K562 (cell line): ENCODE data around the gene UBAC2. TPM values are rescaled to one million over a fixed set of nuclear protein-coding genes. Genes with fewer than 3 reads are reported as not detected.

Experiments
- ATAC-seq: fragments of 200-7000 bp; cut with Tn5 transposase; 3 replicates; pipeline ENCODE4 v1.9.1; 2020; ENCODE audit warnings: moderate library complexity
- BruUV-seq: library from RNA; stranded (reverse); fragments of 400-500 nt; replicated peaks from 2 replicates; lab custom pipeline; 2021; lab: Mats Ljungman, UMichigan
- CTCF ChIA-PET: fragments of 300-600 bp; formaldehyde crosslinking; extraction: SDS; loops from one replicate; lab custom pipeline; 2021; ENCODE audit warnings: low intra/inter-chr PET ratio; lab: Yijun Ruan, JAX
- POLR2A ChIA-PET: fragments of 300-600, 350-650 bp; sonication (Branson Sonifier 250); formaldehyde crosslinking; extraction: SDS; loops from one replicate; lab custom pipeline; 2021; ENCODE audit warnings: antibody characterized with exemption, inconsistent platforms; lab: Yijun Ruan, JAX
- DNase-seq, 4 experiments: peaks; one replicate each; pipeline versions ENCODE4 v3.0.0 to v3.0.0-alpha.2; 2011 to 2018; ENCODE audit warnings: low spot score in 3 of 4, mixed read lengths in 3 of 4; ENCODE audit errors: extremely low read depth in 1 of 4
- FAIRE-seq: peaks from 2 replicates; lab custom pipeline; 2011; peaks lifted over from hg19 to GRCh38; lab: Jason Lieb, UNC
- H2AFZ ChIP-seq: 2 replicates; pipeline ENCODE4 v1.6.0; 2011; ENCODE audit warnings: low read depth, low read length, control low read depth, inconsistent platforms
- H3K27ac ChIP-seq: fragments of 200-600 bp; 3 replicates; pipeline ENCODE4 v1.8.0; 2011; ENCODE audit warnings: low read depth, mild to moderate bottlenecking, control low read depth, inconsistent platforms, low read length, moderate library complexity, mixed read lengths; ENCODE audit errors: extremely low read depth
- H3K27me3 ChIP-seq, 2 experiments: fragments of 300-600 bp in 1 of 2; 2 replicates in 1 of 2; 3 replicates in 1 of 2; pipeline versions ENCODE4 v1.6.0 to v1.8.0; 2011; ENCODE audit warnings: inconsistent platforms in 2 of 2, low read length in 2 of 2, mild to moderate bottlenecking in 1 of 2, mixed read lengths in 1 of 2, moderate library complexity in 1 of 2; ENCODE audit not compliant: control insufficient read depth in 2 of 2, insufficient read depth in 2 of 2
- H3K36me3 ChIP-seq: fragments of 300-600 bp; 3 replicates; pipeline ENCODE4 v1.8.0; 2011; ENCODE audit warnings: mild to moderate bottlenecking, low read length, inconsistent platforms; ENCODE audit not compliant: control insufficient read depth, insufficient read depth
- H3K4me1 ChIP-seq, 2 experiments: fragments of 200-600 bp in 1 of 2; replicated peaks in 1 of 2; 2 replicates in 1 of 2; 3 replicates in 1 of 2; pipeline versions ENCODE4 v1.5.1 to v1.8.0; 2011; ENCODE audit warnings: inconsistent platforms in 2 of 2, low read length in 2 of 2, mild to moderate bottlenecking in 1 of 2, mixed read lengths in 1 of 2, moderate library complexity in 1 of 2; ENCODE audit not compliant: control insufficient read depth in 2 of 2, insufficient read depth in 2 of 2
- H3K4me2 ChIP-seq: 2 replicates; pipeline ENCODE4 v1.6.1; 2011; ENCODE audit warnings: low read length, control low read depth, inconsistent platforms, mixed read lengths; ENCODE audit not compliant: insufficient read depth
- H3K4me3 ChIP-seq: fragments of 200-600 bp; sonication (generic), shearing (Covaris generic); 2 replicates; pipeline ENCODE4 v1.5.1; 2016; ENCODE audit warnings: control low read depth, inconsistent platforms
- H3K79me2 ChIP-seq: fragments of 200-600 bp; 3 replicates; pipeline ENCODE4 v1.8.0; 2011; ENCODE audit warnings: low read length, inconsistent platforms; ENCODE audit not compliant: control insufficient read depth, insufficient read depth
- H3K9ac ChIP-seq, 2 experiments: 2 replicates each; pipeline versions ENCODE4 v1.6.0 to v1.6.1; 2011; ENCODE audit warnings: low read depth in 2 of 2, low read length in 2 of 2, control low read depth in 1 of 2, inconsistent platforms in 1 of 2, mild to moderate bottlenecking in 1 of 2, mixed read lengths in 1 of 2; ENCODE audit not compliant: insufficient read depth in 1 of 2
- H3K9me1 ChIP-seq: one replicate; pipeline ENCODE4 v1.6.0; 2011; ENCODE audit warnings: inconsistent platforms, mild to moderate bottlenecking, low read length, moderate library complexity; ENCODE audit not compliant: control insufficient read depth, insufficient read depth
- H3K9me3 ChIP-seq: replicated peaks from 2 replicates; pipeline ENCODE4 v1.5.1; 2011; ENCODE audit warnings: low read depth, low read length, inconsistent platforms; ENCODE audit not compliant: control insufficient read depth, insufficient read depth
- H4K20me1 ChIP-seq: replicated peaks from 2 replicates; pipeline ENCODE4 v1.6.1; 2011; ENCODE audit warnings: low read length, inconsistent platforms, mixed read lengths; ENCODE audit not compliant: control insufficient read depth, insufficient read depth
- CBX2 ChIP-seq: fragments of 200-600 bp; sonication (generic); IDR thresholded peaks from one replicate; pipeline ENCODE4 v1.6.1; 2012; ENCODE audit warnings: mild to moderate bottlenecking, low read length, inconsistent platforms; ENCODE audit not compliant: insufficient read depth, poor library complexity, severe bottlenecking
- HDAC2 ChIP-seq: fragments of 450-650 bp; IDR thresholded peaks from 2 replicates; pipeline ENCODE4 v1.6.1; 2016; ENCODE audit warnings: mild to moderate bottlenecking
- MYBL2 ChIP-seq, 2 experiments: fragments of 450-650 bp in 1 of 2; sonication (generic) in 1 of 2; formaldehyde crosslinking in 1 of 2; IDR thresholded peaks; 2 replicates each; pipeline versions ENCODE4 v1.6.1 to v1.8.1; 2017 to 2022; ENCODE audit warnings: borderline replicate concordance in 1 of 2, inconsistent platforms in 1 of 2, low read depth in 1 of 2, mild to moderate bottlenecking in 1 of 2, missing genetic modification reagents in 1 of 2, moderate library complexity in 1 of 2
- SMC3 ChIP-seq: conservative IDR thresholded peaks from 2 replicates; pipeline ENCODE4 v1.6.1; 2011; ENCODE audit warnings: low read depth, low read length, improper control_type of control experiment; ENCODE audit not compliant: insufficient read depth
- WGBS: fragments of 100-300 bp; shearing (Covaris generic); methylation state at CpG from one replicate; pipeline ENCODE4 v1.1.6; 2016; ENCODE audit warnings: low coverage, mixed read lengths; ENCODE audit not compliant: insufficient coverage; ENCODE audit errors: missing lambda C conversion rate; 5-methylcytosine and 5-hydroxymethylcytosine counted together
- in situ Hi-C: fragments of 300-500 bp; cut with MboI; formaldehyde crosslinking; loops from 4 replicates; pipeline ENCODE4 v1.15.0; 2018; ENCODE audit warnings: inconsistent platforms, mixed read lengths
- intact Hi-C: fragments of 100-400 bp; cut with micrococcal nuclease; formaldehyde crosslinking; loops from 2 replicates; pipeline ENCODE4 v1.14.2; 2022
- polyA plus RNA-seq, 8 experiments: library from polyadenylated mRNA; depleted of rRNA in 4 of 8; stranded (reverse) in 5 of 8; unstranded in 3 of 8; fragments of >200 nt; fragmentation: Nextera tagmentation in 2 of 8; fragmentation: Illumina TruSeq in 1 of 8; extraction: Ambion mirVana in 2 of 8; extraction: Trizol in 1 of 8; gene quantifications; 2 replicates each; pipeline versions ENCODE4 v1.2.1 to v1.2.3, GENCODE V29; 2011 to 2014; ENCODE audit warnings: inconsistent platforms in 1 of 8, missing spikeins in 1 of 8
- total RNA-seq, 7 experiments: library from RNA; depleted of rRNA in 6 of 7; stranded (reverse); fragments of >200 nt in 6 of 7; fragmentation: Illumina TruSeq in 2 of 7; extraction: Trizol in 2 of 7; gene quantifications; 2 replicates each; pipeline versions ENCODE4 v1.2.1 to v1.2.3, GENCODE V29; 2011 to 2021; ENCODE audit warnings: low replicate concordance in 1 of 7
- TF ChIP-seq, protein P1 (sequence below): fragments of 450-650 bp; IDR thresholded peaks from 2 replicates; pipeline ENCODE4 v1.6.1; 2016; ENCODE audit warnings: low read depth
- TF ChIP-seq, protein P2 (sequence below): IDR thresholded peaks from 2 replicates; pipeline ENCODE4 v1.6.1; 2012; ENCODE audit warnings: low read depth, low read length, improper control_type of control experiment, borderline replicate concordance
- TF ChIP-seq, protein P3 (sequence below): fragments of 450-650 bp; formaldehyde crosslinking; IDR thresholded peaks from 2 replicates; pipeline ENCODE4 v1.4.0; 2020; ENCODE audit warnings: mild to moderate bottlenecking, moderate library complexity

UBAC2 gene
- total and polyA plus RNA-seq, 9 of the 15 experiments (the other 6 are each of a cell fraction or from before 2014, with no cell fraction given) = 6.0 to 84.1 (median 32.3) TPM

DNA sequence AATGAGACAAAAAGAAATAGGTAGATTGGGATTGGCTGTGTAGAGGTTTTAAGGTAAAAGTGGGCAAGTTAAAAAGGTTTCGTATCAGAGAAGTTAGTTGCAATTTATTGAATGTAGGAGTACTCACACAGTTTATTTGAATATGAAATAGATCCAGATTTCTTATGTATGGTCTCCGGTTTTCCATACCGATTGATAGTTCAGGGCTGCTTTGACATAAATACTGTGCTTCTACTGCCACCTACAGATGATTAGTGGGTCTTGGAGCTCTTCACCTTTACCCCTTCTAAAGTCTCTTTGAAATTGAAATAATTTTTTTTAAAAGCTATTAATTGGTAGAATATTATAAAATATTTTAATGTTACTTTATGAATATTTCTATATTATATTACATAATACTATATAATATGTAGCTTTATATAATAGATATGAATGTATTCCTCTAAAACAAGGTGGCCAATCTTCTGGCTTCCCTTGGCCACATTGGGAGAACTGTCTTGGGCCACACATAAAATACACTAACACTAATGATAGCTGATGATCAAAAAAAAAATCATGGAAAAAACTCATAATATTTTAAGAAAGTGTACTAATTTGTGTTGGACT is 65.3 kb downstream of the UBAC2 start:
- ChIA-PET POLR2A (interaction anchor here (0.9 kb wide), 1 partner anchor 54 kb away, joined by 3 read pairs; no protein-coding TSS in a partner anchor), CTCF (interaction anchor here (0.9 to 1.2 kb wide), 2 partner anchors 171 to 187 kb away, joined by 3 read pairs; no protein-coding TSS in a partner anchor)
- H4K20me1 ChIP-seq = no peaks in the 10 kb centered on the region
- WGBS = 35% methylated on average over 3 of the region's 3 CpGs
- no TSS peak for BruUV-seq
- H3K9me3 ChIP-seq = no peaks in the 10 kb centered on the region
- no peak overlapping the region for H2AFZ ChIP-seq
- H3K9me1 ChIP-seq = no peaks in the 10 kb centered on the region
- no peak overlapping the region for H3K9ac ChIP-seq
- peaks cover 4 to 24% of the 10 kb centered on the region in 2 experiments; a peak in 3 of 5 replicates for H3K4me1 ChIP-seq
- DNase-seq (peak; percentile 30 to 58 (median 34)), FAIRE-seq (no peak), ATAC-seq (peak; percentile 79)
- H3K27ac ChIP-seq = no peak overlapping the region
- peaks cover 17% of the 10 kb centered on the region; the same call in 2 of the 3 replicates for H3K79me2 ChIP-seq
- H3K4me3 ChIP-seq = no peak overlapping the region
- intact Hi-C loops (loop anchor here (1.0 to 10.0 kb wide), 5 partner anchors 64 to 591 kb away; partner anchors contain the start of gene UBAC2), in situ Hi-C loops (loop anchor here (5.0 kb wide), 2 partner anchors 89 to 171 kb away; no protein-coding TSS in a partner anchor)
- no peaks in the 10 kb centered on the region for H3K27me3 ChIP-seq
- H3K36me3 ChIP-seq = peaks cover 15% of the 10 kb centered on the region; the same call in 2 of the 3 replicates
- H3K4me2 ChIP-seq = no peak overlapping the region
- TF ChIP-seq, protein P1, sequence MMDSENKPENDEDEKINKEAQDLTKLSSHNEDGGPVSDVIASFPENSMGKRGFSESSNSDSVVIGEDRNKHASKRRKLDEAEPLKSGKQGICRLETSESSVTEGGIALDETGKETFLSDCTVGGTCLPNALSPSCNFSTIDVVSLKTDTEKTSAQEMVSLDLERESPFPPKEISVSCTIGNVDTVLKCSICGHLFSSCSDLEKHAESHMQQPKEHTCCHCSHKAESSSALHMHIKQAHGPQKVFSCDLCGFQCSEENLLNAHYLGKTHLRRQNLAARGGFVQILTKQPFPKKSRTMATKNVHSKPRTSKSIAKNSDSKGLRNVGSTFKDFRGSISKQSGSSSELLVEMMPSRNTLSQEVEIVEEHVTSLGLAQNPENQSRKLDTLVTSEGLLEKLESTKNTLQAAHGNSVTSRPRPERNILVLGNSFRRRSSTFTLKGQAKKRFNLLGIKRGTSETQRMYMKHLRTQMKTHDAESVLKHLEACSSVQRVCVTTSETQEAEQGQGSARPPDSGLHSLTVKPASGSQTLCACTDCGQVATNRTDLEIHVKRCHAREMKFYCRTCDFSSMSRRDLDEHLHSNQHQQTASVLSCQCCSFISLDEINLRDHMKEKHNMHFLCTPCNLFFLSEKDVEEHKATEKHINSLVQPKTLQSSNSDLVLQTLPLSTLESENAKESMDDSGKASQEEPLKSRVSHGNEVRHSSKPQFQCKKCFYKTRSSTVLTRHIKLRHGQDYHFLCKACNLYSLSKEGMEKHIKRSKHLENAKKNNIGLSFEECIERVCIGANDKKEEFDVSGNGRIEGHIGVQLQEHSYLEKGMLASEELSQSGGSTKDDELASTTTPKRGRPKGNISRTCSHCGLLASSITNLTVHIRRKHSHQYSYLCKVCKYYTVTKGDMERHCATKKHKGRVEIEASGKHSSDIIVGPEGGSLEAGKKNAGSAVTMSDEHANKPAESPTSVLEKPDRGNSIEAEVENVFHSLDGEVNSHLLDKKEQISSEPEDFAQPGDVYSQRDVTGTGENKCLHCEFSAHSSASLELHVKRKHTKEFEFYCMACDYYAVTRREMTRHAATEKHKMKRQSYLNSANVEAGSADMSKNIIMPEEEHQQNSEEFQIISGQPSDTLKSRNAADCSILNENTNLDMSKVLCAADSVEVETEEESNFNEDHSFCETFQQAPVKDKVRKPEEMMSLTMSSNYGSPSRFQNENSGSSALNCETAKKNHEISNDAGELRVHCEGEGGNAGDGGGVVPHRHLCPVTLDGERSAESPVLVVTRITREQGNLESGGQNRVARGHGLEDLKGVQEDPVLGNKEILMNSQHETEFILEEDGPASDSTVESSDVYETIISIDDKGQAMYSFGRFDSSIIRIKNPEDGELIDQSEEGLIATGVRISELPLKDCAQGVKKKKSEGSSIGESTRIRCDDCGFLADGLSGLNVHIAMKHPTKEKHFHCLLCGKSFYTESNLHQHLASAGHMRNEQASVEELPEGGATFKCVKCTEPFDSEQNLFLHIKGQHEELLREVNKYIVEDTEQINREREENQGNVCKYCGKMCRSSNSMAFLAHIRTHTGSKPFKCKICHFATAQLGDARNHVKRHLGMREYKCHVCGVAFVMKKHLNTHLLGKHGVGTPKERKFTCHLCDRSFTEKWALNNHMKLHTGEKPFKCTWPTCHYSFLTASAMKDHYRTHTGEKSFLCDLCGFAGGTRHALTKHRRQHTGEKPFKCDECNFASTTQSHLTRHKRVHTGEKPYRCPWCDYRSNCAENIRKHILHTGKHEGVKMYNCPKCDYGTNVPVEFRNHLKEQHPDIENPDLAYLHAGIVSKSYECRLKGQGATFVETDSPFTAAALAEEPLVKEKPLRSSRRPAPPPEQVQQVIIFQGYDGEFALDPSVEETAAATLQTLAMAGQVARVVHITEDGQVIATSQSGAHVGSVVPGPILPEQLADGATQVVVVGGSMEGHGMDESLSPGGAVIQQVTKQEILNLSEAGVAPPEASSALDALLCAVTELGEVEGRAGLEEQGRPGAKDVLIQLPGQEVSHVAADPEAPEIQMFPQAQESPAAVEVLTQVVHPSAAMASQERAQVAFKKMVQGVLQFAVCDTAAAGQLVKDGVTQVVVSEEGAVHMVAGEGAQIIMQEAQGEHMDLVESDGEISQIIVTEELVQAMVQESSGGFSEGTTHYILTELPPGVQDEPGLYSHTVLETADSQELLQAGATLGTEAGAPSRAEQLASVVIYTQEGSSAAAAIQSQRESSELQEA = no peak
- TF ChIP-seq HDAC2 = no peak
- no peak for TF ChIP-seq MYBL2 (IDR thresholded peaks at IDR 0.05; ENCODE audit: low read depth)
- no peak for TF ChIP-seq MYBL2 (CRISPR knock-in tag; IDR thresholded peaks at IDR 0.05; ENCODE audit: borderline replicate concordance)
- peak; percentile 30; the same call in 1 of the 2 replicates for TF ChIP-seq SMC3
- no peak for TF ChIP-seq CBX2
- TF ChIP-seq, protein P2, sequence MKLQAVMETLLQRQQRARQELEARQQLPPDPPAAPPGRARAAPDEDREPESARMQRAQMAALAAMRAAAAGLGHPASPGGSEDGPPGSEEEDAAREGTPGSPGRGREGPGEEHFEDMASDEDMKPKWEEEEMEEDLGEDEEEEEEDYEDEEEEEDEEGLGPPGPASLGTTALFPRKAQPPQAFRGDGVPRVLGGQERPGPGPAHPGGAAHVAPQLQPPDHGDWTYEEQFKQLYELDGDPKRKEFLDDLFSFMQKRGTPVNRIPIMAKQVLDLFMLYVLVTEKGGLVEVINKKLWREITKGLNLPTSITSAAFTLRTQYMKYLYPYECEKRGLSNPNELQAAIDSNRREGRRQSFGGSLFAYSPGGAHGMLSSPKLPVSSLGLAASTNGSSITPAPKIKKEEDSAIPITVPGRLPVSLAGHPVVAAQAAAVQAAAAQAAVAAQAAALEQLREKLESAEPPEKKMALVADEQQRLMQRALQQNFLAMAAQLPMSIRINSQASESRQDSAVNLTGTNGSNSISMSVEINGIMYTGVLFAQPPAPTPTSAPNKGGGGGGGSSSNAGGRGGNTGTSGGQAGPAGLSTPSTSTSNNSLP = peak; percentile 48; the same call in 1 of the 2 replicates
- TF ChIP-seq, protein P3, sequence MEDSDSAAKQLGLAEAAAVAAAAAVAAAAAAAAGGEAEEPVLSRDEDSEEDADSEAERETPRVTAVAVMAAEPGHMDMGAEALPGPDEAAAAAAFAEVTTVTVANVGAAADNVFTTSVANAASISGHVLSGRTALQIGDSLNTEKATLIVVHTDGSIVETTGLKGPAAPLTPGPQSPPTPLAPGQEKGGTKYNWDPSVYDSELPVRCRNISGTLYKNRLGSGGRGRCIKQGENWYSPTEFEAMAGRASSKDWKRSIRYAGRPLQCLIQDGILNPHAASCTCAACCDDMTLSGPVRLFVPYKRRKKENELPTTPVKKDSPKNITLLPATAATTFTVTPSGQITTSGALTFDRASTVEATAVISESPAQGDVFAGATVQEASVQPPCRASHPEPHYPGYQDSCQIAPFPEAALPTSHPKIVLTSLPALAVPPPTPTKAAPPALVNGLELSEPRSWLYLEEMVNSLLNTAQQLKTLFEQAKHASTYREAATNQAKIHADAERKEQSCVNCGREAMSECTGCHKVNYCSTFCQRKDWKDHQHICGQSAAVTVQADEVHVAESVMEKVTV (CRISPR knock-in tag) = peak; percentile 36; the same call in 1 of the 2 replicates
